Ovary (tissue), 3 donors: ENCODE data around the gene MIDN.

Source experiments
- CTCF ChIP-seq, 3 donors: fragments of 450-650 bp in 2 of 3; fragments of 200-600 bp in 1 of 3; IDR thresholded peaks; one replicate each; pipeline versions ENCODE4 v1.5.1 to v1.8.0; 2016 to 2022; ENCODE audit warnings: antibody characterized with exemption in 3 of 3, mild to moderate bottlenecking in 1 of 3
- EP300 ChIP-seq: sonication (generic); formaldehyde crosslinking; IDR thresholded peaks from one replicate; pipeline ENCODE4 v1.6.1; 2017; ENCODE audit warnings: antibody characterized with exemption
- POLR2A ChIP-seq: fragments of 450-650 bp; IDR thresholded peaks from one replicate; pipeline ENCODE4 v1.6.1; 2017; ENCODE audit warnings: antibody characterized with exemption, mild to moderate bottlenecking, moderate library complexity
- donor health status: DM: no; HTN: no; CAD: no.

GRCh38 chr19:1251330-1252220, 3.2 kb downstream of the MIDN start:
- no peak for TF ChIP-seq CTCF (IDR thresholded peaks at IDR 0.05)
- TF ChIP-seq POLR2A = no peak
- TF ChIP-seq EP300 = no peak
